HCT116 (cell line): ENCODE measurements around the gene KIF26B. TPM values are rescaled to one million over a fixed set of nuclear protein-coding genes. Genes with fewer than 3 reads are reported as not detected.

Experiments
- ATAC-seq: fragments of 200-7000 bp; cut with Tn5 transposase; 2 replicates; pipeline ENCODE4 v1.9.1; 2020; ENCODE audit warnings: mild to moderate bottlenecking, moderate library complexity
- BruUV-seq: library from RNA; stranded (reverse); fragments of 400-500 nt; replicated peaks from 2 replicates; lab custom pipeline; 2021; lab: Mats Ljungman, UMichigan
- CTCF ChIA-PET: fragments of 300-600 bp; sonication (Branson Sonifier 250); formaldehyde crosslinking; loops from one replicate; lab custom pipeline; 2021; ENCODE audit warnings: antibody characterized with exemption; lab: Charles Lee
- POLR2A ChIA-PET: fragments of 300-600, 350-600 bp; sonication (Branson Sonifier 250); formaldehyde crosslinking; loops from one replicate; lab custom pipeline; 2021; ENCODE audit warnings: antibody characterized with exemption; lab: Charles Lee
- RAD21 ChIA-PET, 2 experiments: fragments of 300-600 bp; sonication (Branson Sonifier 250); formaldehyde crosslinking; loops; one replicate each; lab custom pipeline; 2023; ENCODE audit warnings: low total read pairs in 2 of 2; ENCODE audit not compliant: uncharacterized antibody in 2 of 2, unreplicated experiment in 2 of 2, low non-redundant PET in 1 of 2; lab: Charles Lee
- DNase-seq: peaks from one replicate; pipeline ENCODE4 v3.0.0-alpha.2; 2010; ENCODE audit warnings: low read depth, low spot score
- H2AFZ ChIP-seq: fragments of 200-600 bp; shearing (Covaris generic), sonication (generic); 2 replicates; pipeline ENCODE4 v1.6.1; 2017; ENCODE audit warnings: low read depth, mixed run types, mixed read lengths, antibody characterized with exemption, low read length; ENCODE audit not compliant: poor library complexity, severe bottlenecking
- H3K27ac ChIP-seq: 2 replicates; pipeline ENCODE4 v1.5.1; 2012; ENCODE audit warnings: low read depth, low read length
- H3K27me3 ChIP-seq: fragments of 200-600 bp; sonication (generic); 2 replicates; pipeline ENCODE4 v1.6.1; 2016; ENCODE audit warnings: mixed run types, low read length, mixed read lengths; ENCODE audit not compliant: insufficient read depth
- H3K36me3 ChIP-seq, 2 experiments: fragments of 200-500 bp in 1 of 2; fragments of 200-600 bp in 1 of 2; sonication (Bioruptor generic) in 1 of 2; sonication (generic) in 1 of 2; 2 replicates each; pipeline versions ENCODE4 v1.5.1 to v1.6.1; 2014 to 2016; ENCODE audit warnings: low read length in 2 of 2, inconsistent platforms in 1 of 2, mixed read lengths in 1 of 2, mixed run types in 1 of 2; ENCODE audit not compliant: insufficient read depth in 2 of 2, control insufficient read depth in 1 of 2
- H3K4me1 ChIP-seq, 2 experiments: fragments of 200-600 bp in 1 of 2; sonication (generic) in 1 of 2; 2 replicates each; pipeline versions ENCODE4 v1.5.1 to v1.6.1; 2012 to 2017; ENCODE audit warnings: low read length in 2 of 2, inconsistent platforms in 1 of 2, mild to moderate bottlenecking in 1 of 2, mixed read lengths in 1 of 2, mixed run types in 1 of 2, moderate library complexity in 1 of 2; ENCODE audit not compliant: insufficient read depth in 2 of 2, control insufficient read depth in 1 of 2
- H3K4me2 ChIP-seq: fragments of 200-600 bp; sonication (generic); 2 replicates; pipeline ENCODE4 v1.6.1; 2017; ENCODE audit warnings: mixed run types, low read length, mixed read lengths
- H3K4me3 ChIP-seq, 2 experiments: fragments of 200-600 bp in 1 of 2; sonication (generic) in 1 of 2; replicated peaks in 1 of 2; 2 replicates each; pipeline ENCODE4 v1.5.1; 2011 to 2016; ENCODE audit warnings: low read length in 2 of 2, control low read depth in 1 of 2, low read depth in 1 of 2, mild to moderate bottlenecking in 1 of 2, mixed read lengths in 1 of 2, mixed run types in 1 of 2
- H3K79me2 ChIP-seq: fragments of 200-600 bp; sonication (generic); 2 replicates; pipeline ENCODE4 v1.6.1; 2017; ENCODE audit warnings: mild to moderate bottlenecking, mixed run types, low read length, moderate library complexity, mixed read lengths; ENCODE audit not compliant: insufficient read depth
- H3K9ac ChIP-seq: fragments of 200-600 bp; sonication (generic); 2 replicates; pipeline ENCODE4 v1.6.1; 2016; ENCODE audit warnings: low read length, mixed read lengths
- H3K9me2 ChIP-seq: fragments of 200-600 bp; sonication (generic), shearing (Covaris generic); 2 replicates; pipeline ENCODE4 v1.6.1; 2017; ENCODE audit warnings: mixed run types, mild to moderate bottlenecking, moderate library complexity; ENCODE audit not compliant: insufficient read depth
- H3K9me3 ChIP-seq, 2 experiments: fragments of 200-500 bp in 1 of 2; fragments of 200-600 bp in 1 of 2; sonication (Bioruptor generic) in 1 of 2; sonication (generic) in 1 of 2; 2 replicates each; pipeline ENCODE4 v1.6.1; 2014 to 2017; ENCODE audit warnings: low read length in 2 of 2, mixed read lengths in 2 of 2, inconsistent platforms in 1 of 2, low read depth in 1 of 2, mild to moderate bottlenecking in 1 of 2, mixed run types in 1 of 2, moderate library complexity in 1 of 2; ENCODE audit not compliant: control insufficient read depth in 1 of 2, insufficient read depth in 1 of 2
- H4K20me1 ChIP-seq: fragments of 200-600 bp; sonication (generic), shearing (Covaris generic); 2 replicates; pipeline ENCODE4 v1.6.1; 2017; ENCODE audit warnings: mixed run types, mild to moderate bottlenecking, moderate library complexity; ENCODE audit not compliant: insufficient read depth
- CBX3 ChIP-seq: IDR thresholded peaks from 2 replicates; pipeline ENCODE4 v1.6.1; 2012; ENCODE audit warnings: low read depth
- ELF1 ChIP-seq: IDR thresholded peaks from 2 replicates; pipeline ENCODE4 v1.6.1; 2012; ENCODE audit warnings: low read depth, borderline replicate concordance
- EZH2 ChIP-seq: fragments of 200-600 bp; sonication (generic); IDR thresholded peaks from 2 replicates; pipeline ENCODE4 v1.6.1; 2017; ENCODE audit warnings: antibody characterized with exemption, mixed run types
- EZH2phosphoT487 ChIP-seq: fragments of 200-600 bp; IDR thresholded peaks from 2 replicates; pipeline ENCODE4 v1.6.1; 2018; ENCODE audit warnings: antibody characterized with exemption, borderline replicate concordance
- MAX ChIP-seq: IDR thresholded peaks from 2 replicates; pipeline ENCODE4 v1.6.1; 2012
- POLR2A ChIP-seq: IDR thresholded peaks from 2 replicates; pipeline ENCODE4 v1.7.0; 2011; ENCODE audit warnings: borderline replicate concordance; ENCODE audit not compliant: insufficient read depth, insufficient read length; ENCODE audit errors: extremely low read depth
- REST ChIP-seq: IDR thresholded peaks from 2 replicates; pipeline ENCODE4 v1.6.1; 2012; ENCODE audit warnings: low read depth
- SRF ChIP-seq: IDR thresholded peaks from 2 replicates; pipeline ENCODE4 v1.6.1; 2012; ENCODE audit warnings: low read depth
- TCF7L2 ChIP-seq: IDR thresholded peaks from 2 replicates; pipeline ENCODE4 v1.7.0; 2011; ENCODE audit warnings: borderline replicate concordance, inconsistent platforms; ENCODE audit not compliant: insufficient read depth, insufficient read length; ENCODE audit errors: extremely low read depth
- intact Hi-C: fragments of 100-400 bp; cut with micrococcal nuclease; formaldehyde crosslinking; loops from 2 replicates; pipeline ENCODE4 v1.10.0; 2022
- total RNA-seq: library from RNA; stranded (reverse); gene quantifications from one replicate; pipeline ENCODE4 v1.2.1, GENCODE V29; 2021; ENCODE audit not compliant: unreplicated experiment

KIF26B gene
- total RNA-seq, 1 experiment from 2014 or later: 0.49 TPM

- DNase-seq (no peak), ATAC-seq (no peak)
- Histone ChIP-seq H3K27me3 (0 out of 2 replicates have a peak, but pooled peaks cover 5% of the 10 kb centered on the region), H3K9ac (no peak overlapping the region), H3K4me2 (no peak overlapping the region), H3K79me2 (no peaks in the 10 kb centered on the region), H3K4me1 (no peaks in the 10 kb centered on the region), H3K4me3 (no peak overlapping the region), H2AFZ (no peak overlapping the region), H3K36me3 (no peaks in the 10 kb centered on the region), H3K9me3 (no peaks in the 10 kb centered on the region), H3K9me2 (no peaks in the 10 kb centered on the region), H3K27ac (no peak overlapping the region), H4K20me1 (no peaks in the 10 kb centered on the region)
- no peak for TF ChIP-seq EZH2phosphoT487
- no peak for TF ChIP-seq ELF1
- TF ChIP-seq EZH2: no peak
- no peak for TF ChIP-seq SRF
- no peak for TF ChIP-seq REST
- TF ChIP-seq POLR2A: no peak
- no peak for TF ChIP-seq TCF7L2
- no peak for TF ChIP-seq CBX3
- no peak for TF ChIP-seq MAX
- ChIA-PET POLR2A (no interaction called here), RAD21 (no interaction called here), CTCF (no interaction called here)
- no TSS peak for BruUV-seq
- intact Hi-C loops: no loop called here
Measured at GRCh38 chr1:245361065-245361464, 206.3 kb downstream of the KIF26B start.
